NCI-H1930 (cell line): ENCODE measurements around the gene SLC8A3.

Experiments used
- DNase-seq, 2 experiments: peaks; one replicate each; lab custom pipeline; 2025; lab: John Stamatoyannopoulos, UW

The SLC8A3 gene

GRCh38 chr14:70023871-70024270 is 164.9 kb downstream of the SLC8A3 start:
- no peak for DNase-seq

- DNase-seq, result no peak
These were observed 165.8 kb downstream of the SLC8A3 start for GRCh38 chr14:70022771-70023445.

GRCh38 chr14:70021548-70022220 is 167.1 kb downstream of the SLC8A3 start:
- no peak for DNase-seq

GRCh38 chr14:70020352-70021170 is 168.2 kb downstream of the SLC8A3 start:
- DNase-seq, result no peak

- DNase-seq, result no peak
These were observed 169.1 kb downstream of the SLC8A3 start for GRCh38 chr14:70019695-70020094.

GRCh38 chr14:70018713-70019211 is 170.0 kb downstream of the SLC8A3 start:
- no peak for DNase-seq

GRCh38 chr14:70018230-70018629 is 170.5 kb downstream of the SLC8A3 start:
- DNase-seq, result no peak

GRCh38 chr14:70014406-70015095 is 174.2 kb downstream of the SLC8A3 start:
- no peak for DNase-seq

- DNase-seq, result peak in 1 of 2 experiments; percentile 9
These were observed 175.4 kb downstream of the SLC8A3 start for GRCh38 chr14:70013271-70013873.

GRCh38 chr14:70011708-70012107 is 177.0 kb downstream of the SLC8A3 start:
- no peak for DNase-seq

GRCh38 chr14:70011098-70011497 is 177.7 kb downstream of the SLC8A3 start:
- DNase-seq, result no peak

- DNase-seq, result no peak
These were observed 178.8 kb downstream of the SLC8A3 start for GRCh38 chr14:70009961-70010360.

GRCh38 chr14:70008284-70009262 is 180.2 kb downstream of the SLC8A3 start:
- no peak for DNase-seq

GRCh38 chr14:70006699-70007098 is 182.1 kb downstream of the SLC8A3 start:
- DNase-seq, result no peak

GRCh38 chr14:70005281-70005805 is 183.4 kb downstream of the SLC8A3 start:
- DNase-seq, result no peak

- no peak for DNase-seq
These were observed 184.0 kb downstream of the SLC8A3 start for GRCh38 chr14:70004791-70005190.

GRCh38 chr14:70002589-70003346 is 186.0 kb downstream of the SLC8A3 start:
- no peak for DNase-seq

GRCh38 chr14:70000601-70001000 is 188.2 kb downstream of the SLC8A3 start:
- no peak for DNase-seq

GRCh38 chr14:69999261-69999674 is 189.5 kb downstream of the SLC8A3 start:
- peak in 1 of 2 experiments; percentile 10 for DNase-seq
